Glutamatergic neuron (in vitro differentiated cells): ENCODE results near the gene LRP8. TPM values are rescaled to one million over a fixed set of nuclear protein-coding genes. Genes with fewer than 3 reads are reported as not detected.
"Not testable (repeated sequence)": the region's sequence is repeated elsewhere in the genome, so short reads cannot be mapped to it uniquely, and the experiment has no call there.

Source experiments
- DNase-seq: peaks from one replicate; pipeline ENCODE4 v3.0.0; 2022
- H3K27ac Mint-ChIP-seq: one replicate; pipeline ENCODE4 v1.8.0; 2020; ENCODE audit warnings: mild to moderate bottlenecking, mixed read lengths, inconsistent platforms; ENCODE audit not compliant: unreplicated experiment
- H3K27me3 Mint-ChIP-seq: one replicate; pipeline ENCODE4 v1.8.0; 2020; ENCODE audit warnings: mild to moderate bottlenecking, moderate library complexity, mixed read lengths, inconsistent platforms; ENCODE audit not compliant: unreplicated experiment
- H3K36me3 Mint-ChIP-seq: one replicate; pipeline ENCODE4 v1.8.0; 2020; ENCODE audit warnings: mild to moderate bottlenecking, mixed read lengths, inconsistent platforms; ENCODE audit not compliant: unreplicated experiment
- H3K4me1 Mint-ChIP-seq: one replicate; pipeline ENCODE4 v1.8.0; 2020; ENCODE audit warnings: mild to moderate bottlenecking, low read depth, mixed read lengths, inconsistent platforms; ENCODE audit not compliant: unreplicated experiment
- H3K4me3 Mint-ChIP-seq: one replicate; pipeline ENCODE4 v1.8.0; 2020; ENCODE audit warnings: mild to moderate bottlenecking, mixed read lengths, inconsistent platforms; ENCODE audit not compliant: unreplicated experiment
- H3K9me3 Mint-ChIP-seq: one replicate; pipeline ENCODE4 v1.8.0; 2020; ENCODE audit warnings: mild to moderate bottlenecking, moderate library complexity, mixed read lengths, inconsistent platforms; ENCODE audit not compliant: unreplicated experiment
- CTCF ChIP-seq: fragments of 200-600 bp; sonication (generic); IDR thresholded peaks from one replicate; pipeline ENCODE4 v1.5.0; 2021; ENCODE audit not compliant: partially characterized antibody, unreplicated experiment
- total RNA-seq: library from RNA; stranded (reverse); fragmentation: NEBNext Ultra II Directional; extraction: Animal tissue kit (Norgen Biotek cat#: 25700); gene quantifications from one replicate; pipeline ENCODE4 v1.2.1, GENCODE V29; 2021; ENCODE audit not compliant: unreplicated experiment

The LRP8 gene
- total RNA-seq, 1 donor from 2014 or later, result 57.9 TPM

GRCh38 chr1:53210352-53210751, 117.5 kb downstream of the LRP8 start:
- Mint-ChIP-seq H3K27ac (no peak overlapping the region), H3K4me3 (no peak overlapping the region)

GRCh38 chr1:53207726-53208125, 120.1 kb downstream of the LRP8 start:
- no peak overlapping the region for H3K4me3 Mint-ChIP-seq

More at GRCh38 chr1:53210352-53210751, 117.5 kb downstream of the LRP8 start:
- Mint-ChIP-seq H3K36me3 (peaks cover 21% of the 10 kb centered on the region), H3K9me3 (peaks cover 5% of the 10 kb centered on the region), H3K4me1 (no peaks in the 10 kb centered on the region), H3K27me3 (peaks cover 6% of the 10 kb centered on the region)
- DNase-seq, result no peak
- no peak for TF ChIP-seq CTCF

GRCh38 chr1:53206735-53207379, 121.0 kb downstream of the LRP8 start:
- H3K9me3 Mint-ChIP-seq, result peaks cover 11% of the 10 kb centered on the region
- no peak overlapping the region for H3K27ac Mint-ChIP-seq
- no peaks in the 10 kb centered on the region for H3K4me1 Mint-ChIP-seq
- no peak for DNase-seq
- no peak overlapping the region for H3K4me3 Mint-ChIP-seq
- no peak for TF ChIP-seq CTCF
- H3K36me3 Mint-ChIP-seq, result peaks cover 44% of the 10 kb centered on the region
- peaks cover 8% of the 10 kb centered on the region for H3K27me3 Mint-ChIP-seq

More at GRCh38 chr1:53207726-53208125, 120.1 kb downstream of the LRP8 start:
- Mint-ChIP-seq H3K9me3 (peaks cover 11% of the 10 kb centered on the region), H3K36me3 (peaks cover 44% of the 10 kb centered on the region), H3K27ac (no peak overlapping the region), H3K4me1 (no peaks in the 10 kb centered on the region), H3K27me3 (peaks cover 6% of the 10 kb centered on the region)
- no peak for TF ChIP-seq CTCF
- no peak for DNase-seq

GRCh38 chr1:53206083-53206685, 121.7 kb downstream of the LRP8 start:
- Mint-ChIP-seq H3K36me3 (peaks cover 44% of the 10 kb centered on the region), H3K9me3 (peaks cover 11% of the 10 kb centered on the region)
- H3K4me1 Mint-ChIP-seq, DNase-seq, H3K27ac Mint-ChIP-seq, H3K4me3 Mint-ChIP-seq, H3K27me3 Mint-ChIP-seq: not testable (repeated sequence)

GRCh38 chr1:53205496-53205895, 122.4 kb downstream of the LRP8 start:
- peaks cover 44% of the 10 kb centered on the region for H3K36me3 Mint-ChIP-seq

GRCh38 chr1:53203466-53203865, 124.4 kb downstream of the LRP8 start:
- H3K4me1 Mint-ChIP-seq, result no peaks in the 10 kb centered on the region
- no peak for TF ChIP-seq CTCF

More at GRCh38 chr1:53205496-53205895, 122.4 kb downstream of the LRP8 start:
- H3K27ac Mint-ChIP-seq, H3K4me3 Mint-ChIP-seq, H3K4me1 Mint-ChIP-seq, H3K27me3 Mint-ChIP-seq, DNase-seq: not testable (repeated sequence)
- peaks cover 11% of the 10 kb centered on the region for H3K9me3 Mint-ChIP-seq

More at GRCh38 chr1:53203466-53203865, 124.4 kb downstream of the LRP8 start:
- Mint-ChIP-seq H3K4me3 (no peak overlapping the region), H3K36me3 (peaks cover 43% of the 10 kb centered on the region), H3K27me3 (peaks cover 6% of the 10 kb centered on the region), H3K9me3 (peaks cover 11% of the 10 kb centered on the region), H3K27ac (no peak overlapping the region)
- no peak for DNase-seq
